Prostate gland (tissue), 2 donors: Measurements from ENCODE around the gene KRTAP10-10.
"Not testable (repeated sequence)": the region's sequence is repeated elsewhere in the genome, so short reads cannot be mapped to it uniquely, and the experiment has no call there.

Experiments used
- CTCF ChIP-seq, 4 experiments: fragments of 200-600 bp in 2 of 4; fragments of 450-650 bp in 2 of 4; sonication (generic) in 2 of 4; IDR thresholded peaks; 1 replicate in 3 of 4; 2 replicates in 1 of 4; pipeline ENCODE4 v1.5.1; 2016 to 2019; ENCODE audit warnings: antibody characterized with exemption in 4 of 4, mild to moderate bottlenecking in 2 of 4, moderate library complexity in 2 of 4
- POLR2A ChIP-seq: fragments of 450-650 bp; IDR thresholded peaks from one replicate; pipeline ENCODE4 v1.6.1; 2016; ENCODE audit warnings: antibody characterized with exemption, mild to moderate bottlenecking

GRCh38 chr21:44591801-44592130, 45.4 kb upstream of the KRTAP10-10 start:
- not testable (repeated sequence) for TF ChIP-seq CTCF (IDR thresholded peaks at IDR 0.05); POLR2A
